CD8-positive, alpha-beta memory T cell (primary cell): Measurements from ENCODE around the gene SCGN. TPM values are rescaled to one million over a fixed set of nuclear protein-coding genes. Genes with fewer than 3 reads are reported as not detected.

Experiments
- CTCF ChIA-PET: fragments of 350-600 bp; sonication (Branson Sonifier 250); formaldehyde crosslinking; loops from one replicate; lab custom pipeline; 2021; ENCODE audit warnings: antibody characterized with exemption; lab: Charles Lee
- POLR2A ChIA-PET: fragments of 350-600 bp; sonication (Branson Sonifier 250); formaldehyde crosslinking; loops from one replicate; lab custom pipeline; 2021; ENCODE audit warnings: antibody characterized with exemption; lab: Charles Lee
- DNase-seq, 5 donors: peaks; one replicate each; pipeline versions ENCODE4 v3.0.0 to v3.0.0-alpha.2; 2020 to 2022; ENCODE audit warnings: mixed read lengths in 1 of 5
- H3K27ac ChIP-seq: one replicate; pipeline ENCODE4 v1.7.0; 2013; ENCODE audit warnings: low read depth, mild to moderate bottlenecking, low read length, moderate library complexity
- H3K27me3 ChIP-seq: 2 replicates; pipeline ENCODE4 v1.7.0; 2013; ENCODE audit warnings: low read length, mild to moderate bottlenecking; ENCODE audit not compliant: insufficient read depth, poor library complexity, severe bottlenecking
- H3K36me3 ChIP-seq: 2 replicates; pipeline ENCODE4 v1.7.0; 2013; ENCODE audit warnings: mild to moderate bottlenecking, low read length, moderate library complexity; ENCODE audit not compliant: insufficient read depth
- H3K4me1 ChIP-seq: 2 replicates; pipeline ENCODE4 v1.7.0; 2013; ENCODE audit warnings: mild to moderate bottlenecking, low read length, moderate library complexity; ENCODE audit not compliant: insufficient read depth
- H3K4me3 ChIP-seq: 2 replicates; pipeline ENCODE4 v1.7.0; 2013; ENCODE audit warnings: mild to moderate bottlenecking, low read length
- H3K9me3 ChIP-seq: 2 replicates; pipeline ENCODE4 v1.7.0; 2013; ENCODE audit warnings: mild to moderate bottlenecking, low read length
- H3K27ac Mint-ChIP-seq, 8 donors: one replicate each; pipeline ENCODE4 v1.8.0; 2020 to 2021; ENCODE audit warnings: mixed read lengths in 8 of 8, mild to moderate bottlenecking in 6 of 8, inconsistent platforms in 3 of 8, moderate library complexity in 3 of 8
- H3K27me3 Mint-ChIP-seq, 2 donors: one replicate each; pipeline ENCODE4 v1.8.0; 2020 to 2021; ENCODE audit warnings: mixed read lengths in 2 of 2, mild to moderate bottlenecking in 1 of 2, moderate library complexity in 1 of 2
- H3K36me3 Mint-ChIP-seq, 3 donors: one replicate each; pipeline ENCODE4 v1.8.0; 2020 to 2021; ENCODE audit warnings: mixed read lengths in 3 of 3, inconsistent platforms in 1 of 3, mild to moderate bottlenecking in 1 of 3
- H3K4me1 Mint-ChIP-seq, 3 donors: one replicate each; pipeline ENCODE4 v1.8.0; 2020 to 2021; ENCODE audit warnings: mixed read lengths in 3 of 3, inconsistent platforms in 1 of 3, mild to moderate bottlenecking in 1 of 3
- H3K4me3 Mint-ChIP-seq, 7 donors: one replicate each; pipeline ENCODE4 v1.8.0; 2020 to 2021; ENCODE audit warnings: mixed read lengths in 7 of 7, mild to moderate bottlenecking in 6 of 7, moderate library complexity in 4 of 7, inconsistent platforms in 2 of 7
- H3K9me3 Mint-ChIP-seq, 5 donors: one replicate each; pipeline ENCODE4 v1.8.0; 2020 to 2022; ENCODE audit warnings: mixed read lengths in 5 of 5, mild to moderate bottlenecking in 3 of 5, moderate library complexity in 2 of 5, inconsistent platforms in 1 of 5
- polyA plus RNA-seq: library from polyadenylated mRNA; unstranded; fragments of 300-500 nt; fragmentation: Illumina TruSeq; gene quantifications from one replicate; pipeline ENCODE4 v1.2.3, GENCODE V29; 2021
- total RNA-seq, 2 experiments: library from RNA; stranded (reverse); gene quantifications; one replicate each; pipeline ENCODE4 v1.2.3, GENCODE V29; 2021

Gene SCGN
- total and polyA plus RNA-seq, 3 experiments from 2014 or later = not detected

DNA sequence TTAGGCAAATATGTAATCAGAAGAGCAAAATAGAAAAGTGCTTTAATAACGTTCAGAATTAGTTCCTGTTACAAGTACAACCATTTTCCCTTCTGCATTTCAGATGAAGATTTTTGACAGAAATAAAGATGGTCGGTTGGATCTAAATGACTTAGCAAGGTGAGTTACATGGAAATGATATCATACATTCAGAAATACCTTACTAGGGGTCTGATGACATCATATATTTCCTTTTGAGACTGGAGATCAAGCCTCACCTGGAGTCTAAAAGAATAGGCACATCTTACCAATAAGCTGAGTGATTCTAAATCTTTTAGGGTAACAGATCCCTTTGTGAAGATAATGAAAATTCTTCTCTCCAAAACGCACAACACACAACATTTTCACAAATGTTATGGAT is 29.8 kb downstream of the SCGN start:
- Histone ChIP-seq H3K27ac (no peak overlapping the region), H3K36me3 (no peaks in the 10 kb centered on the region), H3K27me3 (no peaks in the 10 kb centered on the region), H3K4me3 (no peak overlapping the region), H3K4me1 (no peaks in the 10 kb centered on the region), H3K9me3 (no peaks in the 10 kb centered on the region)
- no peak overlapping the region for H3K27ac Mint-ChIP-seq
- POLR2A ChIA-PET = no interaction called here
- no peak overlapping the region for H3K4me3 Mint-ChIP-seq
- H3K4me1 Mint-ChIP-seq = no peaks in the 10 kb centered on the region
- H3K9me3 Mint-ChIP-seq = peaks cover 0 to 6% (median 0%) of the 10 kb centered on the region in 5 donors
- no peak for DNase-seq
- CTCF ChIA-PET = no interaction called here
- H3K27me3 Mint-ChIP-seq = peaks cover 15 to 48% of the 10 kb centered on the region in 2 donors
- H3K36me3 Mint-ChIP-seq = no peaks in the 10 kb centered on the region

DNA sequence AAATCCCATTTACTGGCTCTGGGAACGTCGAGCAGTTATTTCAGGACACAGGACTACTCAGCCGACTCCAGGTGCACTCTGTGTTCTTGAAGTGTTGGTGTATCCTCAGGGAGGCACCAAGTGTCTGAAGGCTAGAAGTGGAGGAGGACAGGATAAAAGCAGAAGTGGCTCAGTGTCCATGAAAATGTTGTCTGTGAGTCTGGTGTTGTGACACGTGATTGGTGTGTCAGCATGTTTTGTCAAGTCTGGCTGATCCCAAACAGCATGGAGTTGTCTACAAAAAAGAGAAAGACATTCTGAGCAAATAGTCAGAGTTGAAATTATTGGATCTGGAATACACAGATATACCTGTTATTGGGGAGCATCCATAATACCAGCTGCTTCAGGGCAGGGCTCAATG is 30.3 kb downstream of the SCGN start:
- Mint-ChIP-seq H3K36me3 (no peaks in the 10 kb centered on the region), H3K4me3 (no peak overlapping the region), H3K27ac (no peak overlapping the region), H3K27me3 (peaks cover 15 to 49% of the 10 kb centered on the region in 2 donors), H3K4me1 (no peaks in the 10 kb centered on the region), H3K9me3 (peaks cover 0 to 6% (median 0%) of the 10 kb centered on the region in 5 donors)
- Histone ChIP-seq H3K4me3 (no peak overlapping the region), H3K9me3 (no peaks in the 10 kb centered on the region), H3K36me3 (no peaks in the 10 kb centered on the region), H3K27ac (no peak overlapping the region), H3K27me3 (no peaks in the 10 kb centered on the region), H3K4me1 (no peaks in the 10 kb centered on the region)
- DNase-seq = no peak
- ChIA-PET POLR2A (no interaction called here), CTCF (no interaction called here)

GRCh38 chr6:25684565-25684964 is 32.5 kb downstream of the SCGN start:
- Mint-ChIP-seq H3K4me1 (no peaks in the 10 kb centered on the region), H3K4me3 (no peak overlapping the region), H3K36me3 (no peaks in the 10 kb centered on the region), H3K9me3 (peaks cover 0 to 6% (median 0%) of the 10 kb centered on the region in 5 donors), H3K27ac (no peak overlapping the region), H3K27me3 (peaks cover 15 to 62% of the 10 kb centered on the region in 2 donors)
- CTCF ChIA-PET = interaction anchor here (0.8 kb wide), 1 partner anchor 9 kb away, joined by 3 read pairs; no protein-coding TSS in a partner anchor
- Histone ChIP-seq H3K36me3 (no peaks in the 10 kb centered on the region), H3K27me3 (no peaks in the 10 kb centered on the region), H3K9me3 (no peaks in the 10 kb centered on the region), H3K27ac (no peak overlapping the region), H3K4me1 (no peaks in the 10 kb centered on the region), H3K4me3 (no peak overlapping the region)
- no peak for DNase-seq
- POLR2A ChIA-PET = no interaction called here

DNA sequence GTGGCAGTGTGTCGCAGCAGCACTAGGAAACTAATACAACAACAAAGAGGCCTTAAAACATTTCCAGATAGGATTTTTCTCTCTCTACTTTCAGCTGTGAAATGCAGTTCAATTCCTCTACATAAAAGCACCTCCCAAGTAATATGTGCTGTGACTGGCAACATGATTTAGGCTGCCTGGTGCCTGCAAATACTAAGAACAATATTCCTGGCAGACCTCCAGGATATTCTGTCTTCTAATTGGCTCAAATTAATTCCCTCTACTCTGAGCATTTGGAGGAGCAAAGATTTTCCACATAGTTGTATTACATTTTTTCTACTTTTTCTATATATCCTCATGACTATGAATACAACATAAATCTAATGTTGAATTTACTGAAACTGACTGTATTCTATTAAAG is 33.2 kb downstream of the SCGN start:
- CTCF ChIA-PET = interaction anchor here (0.8 kb wide), 1 partner anchor 8 kb away, joined by 3 read pairs; no protein-coding TSS in a partner anchor
- Histone ChIP-seq H3K4me3 (no peak overlapping the region), H3K27ac (no peak overlapping the region), H3K4me1 (no peaks in the 10 kb centered on the region), H3K27me3 (no peaks in the 10 kb centered on the region), H3K36me3 (no peaks in the 10 kb centered on the region), H3K9me3 (no peaks in the 10 kb centered on the region)
- Mint-ChIP-seq H3K27me3 (peaks cover 18 to 63% of the 10 kb centered on the region in 2 donors), H3K27ac (no peak overlapping the region), H3K4me1 (no peaks in the 10 kb centered on the region), H3K9me3 (peaks cover 0 to 6% (median 0%) of the 10 kb centered on the region in 5 donors), H3K36me3 (no peaks in the 10 kb centered on the region), H3K4me3 (no peak overlapping the region)
- POLR2A ChIA-PET = no interaction called here
- no peak for DNase-seq

DNA sequence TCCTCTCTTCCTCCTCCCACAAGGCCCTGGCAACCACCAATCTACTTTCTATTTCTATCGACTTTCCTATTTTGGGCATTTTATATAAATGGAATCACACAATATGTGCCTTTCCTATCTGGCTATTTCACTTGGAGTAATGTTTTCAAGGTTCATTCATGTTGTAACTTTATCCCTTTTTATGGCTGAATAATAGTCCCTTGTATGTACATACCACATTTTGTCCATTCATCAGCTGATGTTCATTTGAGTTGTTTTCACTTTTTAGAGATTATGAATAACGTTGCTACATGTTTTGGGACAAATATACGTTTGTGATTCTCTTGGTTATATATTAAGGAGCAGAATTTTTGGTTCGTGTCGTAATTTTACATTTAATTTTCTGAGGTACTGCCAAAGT is 33.9 kb downstream of the SCGN start:
- Histone ChIP-seq H3K27me3 (no peaks in the 10 kb centered on the region), H3K4me3 (no peak overlapping the region), H3K4me1 (no peaks in the 10 kb centered on the region), H3K27ac (no peak overlapping the region), H3K9me3 (no peaks in the 10 kb centered on the region), H3K36me3 (no peaks in the 10 kb centered on the region)
- no peaks in the 10 kb centered on the region for H3K36me3 Mint-ChIP-seq
- no peak overlapping the region for H3K4me3 Mint-ChIP-seq
- H3K27me3 Mint-ChIP-seq = peaks cover 18 to 61% of the 10 kb centered on the region in 2 donors
- H3K9me3 Mint-ChIP-seq = peaks cover 0 to 6% (median 0%) of the 10 kb centered on the region in 5 donors
- ChIA-PET CTCF (no interaction called here), POLR2A (no interaction called here)
- no peak overlapping the region for H3K27ac Mint-ChIP-seq
- DNase-seq = no peak
- H3K4me1 Mint-ChIP-seq = no peaks in the 10 kb centered on the region

GRCh38 chr6:25686856-25687255 is 34.8 kb downstream of the SCGN start:
- Histone ChIP-seq H3K4me1 (no peaks in the 10 kb centered on the region), H3K36me3 (no peaks in the 10 kb centered on the region), H3K4me3 (no peak overlapping the region), H3K9me3 (no peaks in the 10 kb centered on the region), H3K27ac (no peak overlapping the region), H3K27me3 (no peaks in the 10 kb centered on the region)
- Mint-ChIP-seq H3K4me1 (no peaks in the 10 kb centered on the region), H3K9me3 (peaks cover 0 to 6% (median 0%) of the 10 kb centered on the region in 5 donors), H3K36me3 (no peaks in the 10 kb centered on the region), H3K27ac (no peak overlapping the region), H3K4me3 (no peak overlapping the region), H3K27me3 (peaks cover 20 to 59% of the 10 kb centered on the region in 2 donors)
- DNase-seq = no peak
- CTCF ChIA-PET = no interaction called here
- POLR2A ChIA-PET = no interaction called here

DNA sequence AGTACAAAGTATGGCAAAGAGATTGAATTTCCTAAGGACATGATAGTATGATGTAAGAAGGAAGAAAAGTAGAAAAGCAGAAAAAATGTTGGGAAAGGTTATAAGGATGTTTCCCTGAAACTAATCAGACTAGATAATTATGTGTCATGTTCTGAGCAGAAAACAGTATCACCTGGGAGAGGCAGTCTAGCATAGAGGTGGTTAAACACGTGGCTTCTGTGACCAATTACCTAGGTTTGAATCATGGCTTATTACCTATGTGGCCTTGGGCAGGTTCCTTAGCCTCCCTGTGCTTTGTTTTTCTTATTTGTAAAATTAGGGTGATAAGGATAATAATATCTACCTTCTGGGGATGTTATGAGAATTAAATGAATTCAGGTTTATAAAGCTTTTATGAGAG is 38.0 kb downstream of the SCGN start:
- no peaks in the 10 kb centered on the region for H3K36me3 ChIP-seq
- Mint-ChIP-seq H3K4me3 (no peak overlapping the region), H3K9me3 (peaks cover 0 to 6% (median 0%) of the 10 kb centered on the region in 5 donors), H3K27me3 (peaks cover 11 to 66% of the 10 kb centered on the region in 2 donors), H3K36me3 (no peaks in the 10 kb centered on the region), H3K27ac (no peak overlapping the region), H3K4me1 (no peaks in the 10 kb centered on the region)
- no peaks in the 10 kb centered on the region for H3K4me1 ChIP-seq
- H3K4me3 ChIP-seq = no peak overlapping the region
- no peaks in the 10 kb centered on the region for H3K9me3 ChIP-seq
- H3K27me3 ChIP-seq = no peaks in the 10 kb centered on the region
- no peak overlapping the region for H3K27ac ChIP-seq
- no peak for DNase-seq
- POLR2A ChIA-PET = no interaction called here
- CTCF ChIA-PET = no interaction called here

- POLR2A ChIA-PET = no interaction called here
- Mint-ChIP-seq H3K4me1 (no peaks in the 10 kb centered on the region), H3K27ac (no peak overlapping the region), H3K4me3 (no peak overlapping the region), H3K9me3 (no peaks in the 10 kb centered on the region), H3K36me3 (no peaks in the 10 kb centered on the region), H3K27me3 (peaks cover 11 to 64% of the 10 kb centered on the region in 2 donors)
- H3K9me3 ChIP-seq = no peaks in the 10 kb centered on the region
- no peak overlapping the region for H3K27ac ChIP-seq
- H3K36me3 ChIP-seq = no peaks in the 10 kb centered on the region
- no peak for DNase-seq
- H3K4me1 ChIP-seq = no peaks in the 10 kb centered on the region
- CTCF ChIA-PET = no interaction called here
- H3K4me3 ChIP-seq = no peak overlapping the region
- H3K27me3 ChIP-seq = no peaks in the 10 kb centered on the region
These were observed 39.9 kb downstream of the SCGN start for GRCh38 chr6:25691894-25692293.
